ENCODE data around the gene DENND2D. TPM values are rescaled to one million over a fixed set of nuclear protein-coding genes. Genes with fewer than 3 reads are reported as not detected.

The DENND2D gene
- total RNA-seq, 1 experiment from 2014 or later = 2.1 TPM

DNA sequence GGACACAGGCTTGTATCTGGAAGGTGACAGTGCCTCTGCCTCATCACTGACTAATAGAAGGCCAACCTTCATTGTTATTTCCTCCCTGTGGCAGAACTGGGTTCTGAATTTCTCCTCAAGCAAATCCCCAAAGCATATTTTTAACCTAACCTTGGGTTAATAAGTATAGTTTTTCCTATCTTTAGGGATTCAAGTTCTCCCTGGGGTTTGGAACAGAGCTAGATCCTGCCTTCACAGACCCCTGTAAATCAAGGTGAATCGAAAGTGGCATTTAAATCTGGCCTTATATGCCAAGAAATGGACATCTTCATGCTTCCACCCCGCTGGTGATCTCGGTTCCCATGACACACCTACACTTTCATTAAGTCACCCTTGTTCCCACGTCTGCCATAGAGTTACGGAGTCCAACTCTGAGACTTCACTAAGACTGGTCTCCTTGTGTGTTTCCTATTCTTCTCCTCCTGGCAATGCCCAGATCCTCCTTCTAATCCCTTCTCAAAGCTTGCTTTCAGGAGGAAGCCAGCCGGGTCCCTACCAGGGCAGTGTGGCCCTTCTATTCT lies 22.8 kb upstream of the DENND2D start (continued):
- TF ChIP-seq, protein P1, sequence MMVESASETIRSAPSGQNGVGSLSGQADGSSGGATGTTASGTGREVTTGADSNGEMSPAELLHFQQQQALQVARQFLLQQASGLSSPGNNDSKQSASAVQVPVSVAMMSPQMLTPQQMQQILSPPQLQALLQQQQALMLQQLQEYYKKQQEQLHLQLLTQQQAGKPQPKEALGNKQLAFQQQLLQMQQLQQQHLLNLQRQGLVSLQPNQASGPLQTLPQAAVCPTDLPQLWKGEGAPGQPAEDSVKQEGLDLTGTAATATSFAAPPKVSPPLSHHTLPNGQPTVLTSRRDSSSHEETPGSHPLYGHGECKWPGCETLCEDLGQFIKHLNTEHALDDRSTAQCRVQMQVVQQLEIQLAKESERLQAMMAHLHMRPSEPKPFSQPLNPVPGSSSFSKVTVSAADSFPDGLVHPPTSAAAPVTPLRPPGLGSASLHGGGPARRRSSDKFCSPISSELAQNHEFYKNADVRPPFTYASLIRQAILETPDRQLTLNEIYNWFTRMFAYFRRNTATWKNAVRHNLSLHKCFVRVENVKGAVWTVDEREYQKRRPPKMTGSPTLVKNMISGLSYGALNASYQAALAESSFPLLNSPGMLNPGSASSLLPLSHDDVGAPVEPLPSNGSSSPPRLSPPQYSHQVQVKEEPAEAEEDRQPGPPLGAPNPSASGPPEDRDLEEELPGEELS (CRISPR knock-in tag; IDR thresholded peaks at IDR 0.05) = no peak
- TF ChIP-seq, protein P2, sequence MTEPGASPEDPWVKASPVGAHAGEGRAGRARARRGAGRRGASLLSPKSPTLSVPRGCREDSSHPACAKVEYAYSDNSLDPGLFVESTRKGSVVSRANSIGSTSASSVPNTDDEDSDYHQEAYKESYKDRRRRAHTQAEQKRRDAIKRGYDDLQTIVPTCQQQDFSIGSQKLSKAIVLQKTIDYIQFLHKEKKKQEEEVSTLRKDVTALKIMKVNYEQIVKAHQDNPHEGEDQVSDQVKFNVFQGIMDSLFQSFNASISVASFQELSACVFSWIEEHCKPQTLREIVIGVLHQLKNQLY (CRISPR knock-in tag; IDR thresholded peaks at IDR 0.05) = no peak
- TF ChIP-seq, protein P3, sequence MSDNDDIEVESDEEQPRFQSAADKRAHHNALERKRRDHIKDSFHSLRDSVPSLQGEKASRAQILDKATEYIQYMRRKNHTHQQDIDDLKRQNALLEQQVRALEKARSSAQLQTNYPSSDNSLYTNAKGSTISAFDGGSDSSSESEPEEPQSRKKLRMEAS (CRISPR knock-in tag; IDR thresholded peaks at IDR 0.05) = no peak
- TF ChIP-seq NR1H2 (CRISPR knock-in tag; IDR thresholded peaks at IDR 0.05) = no peak

DNA sequence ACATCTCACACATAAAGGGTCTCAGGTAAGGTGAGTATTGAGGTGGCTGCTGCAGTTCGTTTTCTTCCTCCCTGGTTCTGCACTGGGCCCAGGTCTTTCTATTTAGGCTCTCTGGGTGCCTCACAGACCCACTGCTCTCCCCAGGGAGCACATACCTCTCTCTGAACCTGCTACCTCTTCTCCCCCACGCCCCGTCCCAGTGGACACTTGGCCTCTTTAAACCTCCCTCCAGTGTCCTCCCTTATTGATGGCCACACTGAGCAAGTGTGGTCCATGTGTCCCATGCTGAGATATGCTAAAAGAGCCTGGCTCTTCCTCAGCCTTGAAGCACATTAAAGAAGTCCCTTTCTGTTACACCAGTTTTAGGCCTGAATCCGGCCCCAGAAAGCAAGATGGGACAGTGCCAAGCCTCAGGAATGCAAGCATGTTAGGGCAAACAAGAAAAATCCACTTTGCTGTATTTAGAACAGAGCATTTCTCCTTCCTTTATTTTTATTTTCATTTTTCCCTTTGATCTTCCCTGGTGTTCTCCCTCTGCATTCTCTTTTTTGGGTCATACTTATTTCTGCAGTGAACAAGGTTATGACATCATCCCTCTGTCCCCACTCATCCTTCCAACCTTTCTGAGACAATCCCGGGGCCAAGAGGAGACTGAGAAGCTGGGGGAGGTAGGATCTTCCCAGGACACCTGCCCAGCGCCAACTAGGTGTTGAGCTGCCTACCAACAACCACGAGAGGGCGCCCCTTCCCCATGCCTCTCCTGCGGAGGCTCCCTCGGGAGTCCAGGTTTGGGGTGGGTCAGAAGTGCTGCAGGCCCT lies 22.1 kb upstream of the DENND2D start:
- no peaks in the 10 kb centered on the region for H3K27me3 Mint-ChIP-seq (ENCODE audit: low read depth)
- DNase-seq (ENCODE audit: low spot score) = peak; percentile 93
- no peak overlapping the region for H3K4me3 Mint-ChIP-seq
- no peaks in the 10 kb centered on the region for H3K36me3 Mint-ChIP-seq
- ChIA-PET POLR2A (no interaction called here), CTCF (interaction anchor here (0.6 to 5.8 kb wide), 23 partner anchors 9 to 285 kb away, joined by 3 to 63 read pairs (median 4); partner anchors contain the start of genes ATP5PB, CEPT1, DRAM2 and WDR77)
- no peak overlapping the region for H3K27ac Mint-ChIP-seq
- 0 out of 2 replicates have a peak, but pooled peaks cover 5% of the 10 kb centered on the region for H3K9me3 Mint-ChIP-seq
- H3K4me1 Mint-ChIP-seq = peaks cover 44% of the 10 kb centered on the region
- peak; percentile 96 for ATAC-seq
- TF ChIP-seq ZNF416 (CRISPR knock-in tag; IDR thresholded peaks at IDR 0.05) (no peak), CBFB (CRISPR knock-in tag; IDR thresholded peaks at IDR 0.05; ENCODE audit: low read depth) (no peak), TEAD1 (CRISPR knock-in tag; IDR thresholded peaks at IDR 0.05) (0 out of 2 replicates have a peak, but pooled peaks have one; percentile 38), NFE2L1 (CRISPR knock-in tag; IDR thresholded peaks at IDR 0.05) (no peak), ZNF396 (CRISPR knock-in tag; IDR thresholded peaks at IDR 0.05; ENCODE audit: borderline replicate concordance) (no peak), MXD4 (CRISPR knock-in tag; IDR thresholded peaks at IDR 0.05; ENCODE audit: borderline replicate concordance) (no peak), SP1 (CRISPR knock-in tag; conservative IDR thresholded peaks at IDR 0.05) (peak; percentile 33; the same call in 1 of the 2 replicates), OVOL2 (CRISPR knock-in tag; IDR thresholded peaks at IDR 0.05; ENCODE audit: borderline replicate concordance) (no peak), RELA (CRISPR knock-in tag; IDR thresholded peaks at IDR 0.05; ENCODE audit: borderline replicate concordance) (no peak), GABPB1 (CRISPR knock-in tag; IDR thresholded peaks at IDR 0.05) (0 out of 2 replicates have a peak, but pooled peaks have one; percentile 27)
- TF ChIP-seq, protein P4, sequence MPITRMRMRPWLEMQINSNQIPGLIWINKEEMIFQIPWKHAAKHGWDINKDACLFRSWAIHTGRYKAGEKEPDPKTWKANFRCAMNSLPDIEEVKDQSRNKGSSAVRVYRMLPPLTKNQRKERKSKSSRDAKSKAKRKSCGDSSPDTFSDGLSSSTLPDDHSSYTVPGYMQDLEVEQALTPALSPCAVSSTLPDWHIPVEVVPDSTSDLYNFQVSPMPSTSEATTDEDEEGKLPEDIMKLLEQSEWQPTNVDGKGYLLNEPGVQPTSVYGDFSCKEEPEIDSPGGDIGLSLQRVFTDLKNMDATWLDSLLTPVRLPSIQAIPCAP (CRISPR knock-in tag; IDR thresholded peaks at IDR 0.05) = no peak
- TF ChIP-seq, protein P5, sequence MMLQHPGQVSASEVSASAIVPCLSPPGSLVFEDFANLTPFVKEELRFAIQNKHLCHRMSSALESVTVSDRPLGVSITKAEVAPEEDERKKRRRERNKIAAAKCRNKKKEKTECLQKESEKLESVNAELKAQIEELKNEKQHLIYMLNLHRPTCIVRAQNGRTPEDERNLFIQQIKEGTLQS (CRISPR knock-in tag; conservative IDR thresholded peaks at IDR 0.05) = no peak
- TF ChIP-seq, protein P6, sequence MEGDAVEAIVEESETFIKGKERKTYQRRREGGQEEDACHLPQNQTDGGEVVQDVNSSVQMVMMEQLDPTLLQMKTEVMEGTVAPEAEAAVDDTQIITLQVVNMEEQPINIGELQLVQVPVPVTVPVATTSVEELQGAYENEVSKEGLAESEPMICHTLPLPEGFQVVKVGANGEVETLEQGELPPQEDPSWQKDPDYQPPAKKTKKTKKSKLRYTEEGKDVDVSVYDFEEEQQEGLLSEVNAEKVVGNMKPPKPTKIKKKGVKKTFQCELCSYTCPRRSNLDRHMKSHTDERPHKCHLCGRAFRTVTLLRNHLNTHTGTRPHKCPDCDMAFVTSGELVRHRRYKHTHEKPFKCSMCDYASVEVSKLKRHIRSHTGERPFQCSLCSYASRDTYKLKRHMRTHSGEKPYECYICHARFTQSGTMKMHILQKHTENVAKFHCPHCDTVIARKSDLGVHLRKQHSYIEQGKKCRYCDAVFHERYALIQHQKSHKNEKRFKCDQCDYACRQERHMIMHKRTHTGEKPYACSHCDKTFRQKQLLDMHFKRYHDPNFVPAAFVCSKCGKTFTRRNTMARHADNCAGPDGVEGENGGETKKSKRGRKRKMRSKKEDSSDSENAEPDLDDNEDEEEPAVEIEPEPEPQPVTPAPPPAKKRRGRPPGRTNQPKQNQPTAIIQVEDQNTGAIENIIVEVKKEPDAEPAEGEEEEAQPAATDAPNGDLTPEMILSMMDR (IDR thresholded peaks at IDR 0.05) = peak; percentile 93
- TF ChIP-seq, protein P7, sequence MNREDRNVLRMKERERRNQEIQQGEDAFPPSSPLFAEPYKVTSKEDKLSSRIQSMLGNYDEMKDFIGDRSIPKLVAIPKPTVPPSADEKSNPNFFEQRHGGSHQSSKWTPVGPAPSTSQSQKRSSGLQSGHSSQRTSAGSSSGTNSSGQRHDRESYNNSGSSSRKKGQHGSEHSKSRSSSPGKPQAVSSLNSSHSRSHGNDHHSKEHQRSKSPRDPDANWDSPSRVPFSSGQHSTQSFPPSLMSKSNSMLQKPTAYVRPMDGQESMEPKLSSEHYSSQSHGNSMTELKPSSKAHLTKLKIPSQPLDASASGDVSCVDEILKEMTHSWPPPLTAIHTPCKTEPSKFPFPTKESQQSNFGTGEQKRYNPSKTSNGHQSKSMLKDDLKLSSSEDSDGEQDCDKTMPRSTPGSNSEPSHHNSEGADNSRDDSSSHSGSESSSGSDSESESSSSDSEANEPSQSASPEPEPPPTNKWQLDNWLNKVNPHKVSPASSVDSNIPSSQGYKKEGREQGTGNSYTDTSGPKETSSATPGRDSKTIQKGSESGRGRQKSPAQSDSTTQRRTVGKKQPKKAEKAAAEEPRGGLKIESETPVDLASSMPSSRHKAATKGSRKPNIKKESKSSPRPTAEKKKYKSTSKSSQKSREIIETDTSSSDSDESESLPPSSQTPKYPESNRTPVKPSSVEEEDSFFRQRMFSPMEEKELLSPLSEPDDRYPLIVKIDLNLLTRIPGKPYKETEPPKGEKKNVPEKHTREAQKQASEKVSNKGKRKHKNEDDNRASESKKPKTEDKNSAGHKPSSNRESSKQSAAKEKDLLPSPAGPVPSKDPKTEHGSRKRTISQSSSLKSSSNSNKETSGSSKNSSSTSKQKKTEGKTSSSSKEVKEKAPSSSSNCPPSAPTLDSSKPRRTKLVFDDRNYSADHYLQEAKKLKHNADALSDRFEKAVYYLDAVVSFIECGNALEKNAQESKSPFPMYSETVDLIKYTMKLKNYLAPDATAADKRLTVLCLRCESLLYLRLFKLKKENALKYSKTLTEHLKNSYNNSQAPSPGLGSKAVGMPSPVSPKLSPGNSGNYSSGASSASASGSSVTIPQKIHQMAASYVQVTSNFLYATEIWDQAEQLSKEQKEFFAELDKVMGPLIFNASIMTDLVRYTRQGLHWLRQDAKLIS (CRISPR knock-in tag; IDR thresholded peaks at IDR 0.05; ENCODE audit: borderline replicate concordance) = no peak
- TF ChIP-seq, protein P8, sequence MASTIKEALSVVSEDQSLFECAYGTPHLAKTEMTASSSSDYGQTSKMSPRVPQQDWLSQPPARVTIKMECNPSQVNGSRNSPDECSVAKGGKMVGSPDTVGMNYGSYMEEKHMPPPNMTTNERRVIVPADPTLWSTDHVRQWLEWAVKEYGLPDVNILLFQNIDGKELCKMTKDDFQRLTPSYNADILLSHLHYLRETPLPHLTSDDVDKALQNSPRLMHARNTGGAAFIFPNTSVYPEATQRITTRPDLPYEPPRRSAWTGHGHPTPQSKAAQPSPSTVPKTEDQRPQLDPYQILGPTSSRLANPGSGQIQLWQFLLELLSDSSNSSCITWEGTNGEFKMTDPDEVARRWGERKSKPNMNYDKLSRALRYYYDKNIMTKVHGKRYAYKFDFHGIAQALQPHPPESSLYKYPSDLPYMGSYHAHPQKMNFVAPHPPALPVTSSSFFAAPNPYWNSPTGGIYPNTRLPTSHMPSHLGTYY (CRISPR knock-in tag; IDR thresholded peaks at IDR 0.05) = no peak
